PC-3 (cell line): Measurements from ENCODE around the gene KIF11.

Experiments used
- CTCF ChIP-seq: fragments of 300-600 bp; sonication (generic); conservative IDR thresholded peaks from 2 replicates; pipeline ENCODE4 v1.5.1; 2017; ENCODE audit warnings: antibody characterized with exemption, low read depth, mild to moderate bottlenecking, low read length
- EZH2 ChIP-seq: fragments of 300-600 bp; sonication (generic); IDR thresholded peaks from one replicate; pipeline ENCODE4 v1.6.1; 2017; ENCODE audit warnings: antibody characterized with exemption, mild to moderate bottlenecking, low read length; ENCODE audit not compliant: unreplicated experiment

- TF ChIP-seq CTCF, result no peak
- TF ChIP-seq EZH2, result no peak
These were observed 5.4 kb downstream of the KIF11 start for GRCh38 chr10:92598321-92598720.
